ENCODE results near the gene SPG11.
"Not testable (repeated sequence)": the region's sequence is repeated elsewhere in the genome, so short reads cannot be mapped to it uniquely, and the experiment has no call there.

SPG11 gene

GRCh38 chr15:44550256-44550655 is 113.2 kb downstream of the SPG11 start:
- no peak for DNase-seq

DNA sequence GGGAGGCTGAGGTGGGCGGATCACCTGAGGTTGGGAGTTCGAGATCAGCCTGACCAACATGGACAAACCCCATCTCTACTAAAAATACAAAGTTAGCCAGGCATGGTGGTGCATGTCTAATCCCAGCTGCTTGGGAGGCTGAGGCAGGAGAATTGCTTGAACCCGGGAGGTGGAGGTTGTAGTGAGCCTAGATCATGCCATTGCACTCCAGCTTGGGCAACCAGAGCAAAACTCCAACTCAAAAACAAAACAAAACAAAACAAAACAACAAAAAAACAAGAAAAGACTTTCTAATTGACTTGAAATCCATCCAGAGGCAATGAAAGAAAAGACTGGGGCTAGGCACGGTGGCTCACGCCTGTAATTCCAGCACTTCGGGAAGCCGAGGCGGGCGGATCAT is 114.3 kb downstream of the SPG11 start:
- DNase-seq = not testable (repeated sequence)

GRCh38 chr15:44545913-44546802 is 117.3 kb downstream of the SPG11 start:
- no peak for DNase-seq

- not testable (repeated sequence) for DNase-seq
Measured at GRCh38 chr15:44544745-44545144, 118.7 kb downstream of the SPG11 start.

DNA sequence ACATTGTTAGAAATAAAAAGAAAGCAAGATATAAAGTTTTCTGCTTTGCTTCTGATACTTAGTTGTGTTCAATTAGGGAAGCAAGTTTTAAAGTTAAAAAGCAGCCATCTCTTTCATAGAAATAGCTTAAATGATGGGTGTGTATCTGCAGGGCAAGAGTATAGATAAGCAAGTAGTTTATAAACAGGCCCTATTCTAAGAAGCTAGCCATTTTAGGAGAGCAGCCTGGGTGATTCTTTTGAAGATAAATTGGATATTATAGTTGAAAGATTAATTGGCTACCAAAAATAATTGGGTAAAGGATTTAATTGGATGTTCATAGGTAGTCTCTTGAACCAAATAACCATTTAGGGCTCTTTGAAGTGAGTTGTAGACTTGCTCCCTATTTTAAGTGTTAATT is 120.9 kb downstream of the SPG11 start:
- no peak for DNase-seq

DNA sequence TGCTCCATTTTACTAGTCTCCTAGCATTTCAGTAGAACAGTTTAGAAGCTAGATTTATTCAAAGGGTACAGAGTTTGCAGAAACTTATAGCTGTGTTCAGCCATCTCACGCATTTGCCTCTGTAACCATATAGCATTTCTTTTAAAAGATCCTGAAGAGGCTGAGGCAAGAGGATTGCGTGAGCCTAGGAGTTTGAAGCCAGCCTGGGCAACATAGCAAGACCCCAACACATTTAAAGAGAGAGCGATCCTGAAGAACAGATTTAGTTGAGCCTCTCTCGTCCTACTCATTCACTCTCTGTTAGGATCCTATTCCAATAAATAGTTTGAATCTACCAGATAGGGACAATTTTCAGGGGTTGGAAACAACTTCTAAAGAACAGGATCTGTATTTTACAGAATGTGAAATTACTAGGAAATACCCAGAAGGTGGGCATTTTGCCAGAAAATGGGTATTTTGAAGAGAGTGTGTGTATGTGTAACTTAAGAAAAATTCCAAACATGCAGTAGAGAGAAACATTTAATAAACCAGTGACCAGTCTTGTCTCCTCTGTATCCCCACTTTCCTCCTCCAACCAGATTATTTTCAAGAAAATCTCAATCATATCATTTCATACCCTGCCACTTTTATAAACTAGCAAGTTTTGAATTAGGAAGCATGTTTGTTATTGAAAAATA is 122.0 kb downstream of the SPG11 start:
- DNase-seq = no peak

- no peak for DNase-seq
Measured at GRCh38 chr15:44537735-44538240, 125.7 kb downstream of the SPG11 start.

GRCh38 chr15:44536962-44537734 is 126.3 kb downstream of the SPG11 start, which contains the start of gene EIF3J:
EIF3J (plus strand) TSS chr15:44537147; CDS start chr15:44537195, 48 bp downstream.
- DNase-seq = peak; percentile 89 to 93

- DNase-seq = peak; percentile 72 to 88
Measured at GRCh38 chr15:44536302-44536961, 127.0 kb downstream of the SPG11 start.

- peak in 1 of 2 experiments; percentile 14 for DNase-seq
Measured at GRCh38 chr15:44535523-44536301, 127.8 kb downstream of the SPG11 start.

- DNase-seq = no peak
Measured at GRCh38 chr15:44535092-44535491, 128.4 kb downstream of the SPG11 start.

GRCh38 chr15:44532689-44533088 is 130.8 kb downstream of the SPG11 start:
- DNase-seq = no peak

DNA sequence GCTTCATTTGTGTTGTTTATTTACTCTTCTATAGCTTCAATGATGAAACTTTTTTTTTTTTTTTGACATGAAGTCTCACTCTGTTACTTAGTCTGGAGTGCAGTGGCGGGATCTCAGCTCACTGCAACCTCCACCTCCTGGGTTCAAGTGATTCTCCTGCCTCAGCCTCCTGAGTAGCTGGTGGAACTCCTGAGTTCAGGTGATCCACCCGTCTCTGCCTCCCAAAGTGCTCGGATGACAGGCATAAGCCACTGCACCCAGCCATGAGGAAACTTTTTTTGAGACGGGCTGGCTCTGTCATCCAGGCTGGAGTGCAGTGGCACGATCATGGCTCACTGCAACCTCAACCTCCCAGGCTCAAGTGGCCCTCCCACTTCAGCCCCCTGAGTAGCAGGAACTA is 131.2 kb downstream of the SPG11 start:
- DNase-seq = not testable (repeated sequence)

DNA sequence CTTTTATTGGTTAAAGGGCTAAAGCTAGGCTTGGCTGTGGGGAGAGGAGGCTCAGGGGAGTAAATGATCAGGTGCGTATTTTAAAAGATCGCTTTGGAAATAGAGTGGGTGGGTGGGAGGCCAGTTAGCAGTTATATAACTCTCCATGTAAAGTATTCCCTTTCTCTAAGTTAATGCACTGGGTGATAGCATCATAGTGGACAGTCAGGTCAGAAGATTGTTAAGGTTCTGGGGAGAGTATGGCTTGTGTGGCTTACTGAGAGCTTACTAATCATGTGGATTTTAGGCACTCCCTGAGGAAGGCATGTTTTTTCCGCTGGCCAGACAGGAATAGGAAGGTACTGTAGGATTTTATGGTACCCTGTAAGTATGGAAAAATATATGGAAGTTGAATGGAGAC is 132.8 kb downstream of the SPG11 start:
- no peak for DNase-seq

DNA sequence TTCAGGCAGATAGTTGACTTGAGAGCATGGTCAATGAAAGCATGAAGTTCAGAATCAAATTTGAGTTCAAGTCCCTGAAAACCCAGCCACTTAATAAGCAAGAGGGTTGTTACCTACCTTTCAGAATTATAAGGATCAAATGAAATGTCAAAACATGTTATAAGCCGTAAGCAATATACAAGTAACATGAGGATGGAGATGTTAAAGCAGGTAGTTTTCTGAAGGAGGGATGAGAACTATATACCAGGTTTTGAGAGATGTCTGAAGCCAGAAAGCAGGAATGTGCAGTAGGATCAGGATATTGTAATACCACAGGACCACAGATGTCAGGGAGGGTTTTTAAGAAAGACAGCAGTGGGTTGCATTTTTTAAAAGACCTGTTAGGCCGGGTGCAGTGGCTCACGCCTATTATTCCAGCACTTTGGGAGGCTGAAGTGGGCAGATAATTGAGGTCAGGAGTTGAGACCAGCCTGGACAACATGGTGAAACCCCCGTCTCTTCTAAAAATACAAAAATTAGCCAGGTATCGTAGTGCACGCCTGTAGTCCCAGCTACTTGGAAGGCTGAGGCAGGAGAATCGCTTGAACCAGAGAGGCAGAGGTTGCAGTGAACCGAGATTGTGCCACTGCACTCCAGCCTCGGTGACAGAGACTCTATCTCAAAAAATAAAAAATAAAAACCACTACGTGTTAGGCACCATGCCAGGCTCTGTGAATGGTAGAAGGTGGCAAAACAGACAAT is 133.4 kb downstream of the SPG11 start:
- DNase-seq = no peak

DNA sequence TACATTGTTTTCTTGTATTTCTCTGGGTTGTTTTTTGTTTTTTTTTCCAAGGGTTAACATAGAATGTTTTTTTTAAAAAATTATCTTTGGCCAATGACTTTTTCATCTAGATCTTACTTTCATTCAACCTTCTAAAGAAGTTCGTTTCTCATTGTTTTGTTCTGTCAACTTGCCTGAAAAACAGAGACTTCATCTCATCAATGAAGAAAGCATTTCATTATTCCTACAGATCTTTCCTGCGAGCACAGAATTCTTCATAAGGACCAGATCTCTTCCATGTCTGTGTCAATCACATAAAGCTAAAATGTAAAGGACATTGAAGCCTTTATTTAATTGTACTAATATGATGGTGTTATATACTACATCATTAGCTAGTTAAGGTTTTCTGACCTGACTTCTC is 136.2 kb downstream of the SPG11 start:
- DNase-seq = no peak

DNA sequence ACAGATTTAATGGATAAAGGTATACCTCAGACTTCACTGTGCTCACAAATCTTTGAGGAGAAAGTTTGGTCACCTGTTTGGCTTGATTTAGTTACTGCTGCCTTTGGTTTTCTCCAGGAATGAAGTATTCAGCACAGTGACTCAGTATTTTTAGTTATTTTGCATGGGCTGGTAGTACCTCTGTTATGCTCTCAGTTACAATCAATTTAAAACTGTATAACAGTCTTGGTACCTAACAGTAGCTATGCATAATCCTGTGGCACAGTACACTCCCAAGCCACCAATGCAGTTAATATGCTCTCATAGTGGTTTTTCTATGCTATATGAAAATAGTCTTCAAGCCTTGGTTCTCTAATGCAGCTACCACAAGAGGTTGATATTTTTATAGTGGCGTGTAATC is 138.4 kb downstream of the SPG11 start:
- no peak for DNase-seq

GRCh38 chr15:44519537-44519936 is 143.9 kb downstream of the SPG11 start:
- no peak for DNase-seq

DNA sequence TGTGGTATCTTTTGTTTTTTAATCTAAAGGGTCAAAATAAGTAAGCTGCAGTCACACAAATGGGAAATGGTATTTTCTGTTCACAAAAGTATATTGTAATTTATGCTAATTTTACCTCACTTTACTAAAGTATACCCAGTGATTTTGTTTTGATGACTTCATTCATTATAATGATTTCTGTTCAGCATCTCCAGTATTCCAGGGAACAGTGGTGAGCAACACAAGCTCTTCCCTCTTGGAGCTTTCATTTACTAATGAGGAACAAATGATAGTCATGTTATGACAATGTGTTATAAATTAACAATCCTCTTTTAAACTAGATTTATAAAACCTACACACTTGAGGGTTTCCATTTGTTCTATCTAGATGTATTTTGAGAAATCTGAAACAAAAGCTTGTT is 147.0 kb downstream of the SPG11 start:
- no peak for DNase-seq

Measured in NCI-H1930 (cell line).